PC-3 (cell line): ENCODE data around the gene CDH13. TPM values are rescaled to one million over a fixed set of nuclear protein-coding genes. Genes with fewer than 3 reads are reported as not detected.

ENCODE experiments used
- ATAC-seq: fragments of 200-7000 bp; cut with Tn5 transposase; 2 replicates; pipeline ENCODE4 v1.9.1; 2020; ENCODE audit warnings: mild to moderate bottlenecking, moderate library complexity
- BruUV-seq: library from RNA; stranded (reverse); fragments of 400-500 nt; replicated peaks from 2 replicates; lab custom pipeline; 2021; lab: Mats Ljungman, UMichigan
- CTCF ChIA-PET: fragments of 300-600 bp; sonication (Branson Sonifier 250); formaldehyde crosslinking; loops from one replicate; lab custom pipeline; 2022; ENCODE audit warnings: antibody characterized with exemption; lab: Charles Lee
- POLR2A ChIA-PET: fragments of 300-600 bp; sonication (Branson Sonifier 250); formaldehyde crosslinking; loops from one replicate; lab custom pipeline; 2022; ENCODE audit warnings: antibody characterized with exemption; ENCODE audit not compliant: unreplicated experiment; lab: Charles Lee
- DNase-seq: peaks from one replicate; pipeline ENCODE4 v3.0.0-alpha.2; 2015
- H2AFZ ChIP-seq: fragments of 300-600 bp; sonication (generic); 2 replicates; pipeline ENCODE4 v1.6.0; 2016; ENCODE audit warnings: antibody characterized with exemption, low read length
- H3F3A ChIP-seq: fragments of 300-600 bp; sonication (generic); one replicate; pipeline ENCODE4 v1.6.0; 2017; ENCODE audit warnings: antibody characterized with exemption, low read length, control low read depth, mild to moderate bottlenecking; ENCODE audit not compliant: unreplicated experiment
- H3K27ac ChIP-seq: fragments of 300-600 bp; sonication (generic); 2 replicates; pipeline ENCODE4 v1.5.1; 2016; ENCODE audit warnings: mild to moderate bottlenecking, low read length
- H3K27me3 ChIP-seq: fragments of 300-600 bp; sonication (generic); 2 replicates; pipeline ENCODE4 v1.6.1; 2016; ENCODE audit warnings: low read length, mixed read lengths
- H3K36me3 ChIP-seq: fragments of 300-600 bp; sonication (generic); 2 replicates; pipeline ENCODE4 v1.6.1; 2016; ENCODE audit warnings: low read depth, mixed run types, low read length, mixed read lengths
- H3K4me1 ChIP-seq: fragments of 300-600 bp; sonication (generic); 2 replicates; pipeline ENCODE4 v1.5.1; 2016; ENCODE audit warnings: low read length; ENCODE audit not compliant: insufficient read depth
- H3K4me2 ChIP-seq: fragments of 300-600 bp; sonication (generic); 2 replicates; pipeline ENCODE4 v1.6.0; 2016; ENCODE audit warnings: low read length
- H3K4me3 ChIP-seq: fragments of 300-600 bp; sonication (generic); 2 replicates; pipeline ENCODE4 v1.5.1; 2016; ENCODE audit warnings: mild to moderate bottlenecking, low read length, mixed read lengths
- H3K79me2 ChIP-seq: fragments of 300-600 bp; sonication (generic); 2 replicates; pipeline ENCODE4 v1.6.1; 2017; ENCODE audit warnings: low read length, mixed read lengths
- H3K9ac ChIP-seq: fragments of 300-600 bp; sonication (generic); 2 replicates; pipeline ENCODE4 v1.6.0; 2016; ENCODE audit warnings: mild to moderate bottlenecking, low read length
- H3K9me2 ChIP-seq: fragments of 300-600 bp; sonication (generic); replicated peaks from 2 replicates; pipeline ENCODE4 v1.6.1; 2016; ENCODE audit warnings: mixed run types, low read length, mixed read lengths
- H3K9me3 ChIP-seq: fragments of 300-600 bp; sonication (generic); 2 replicates; pipeline ENCODE4 v1.6.1; 2016; ENCODE audit warnings: low read length, mixed read lengths
- H4K20me1 ChIP-seq: fragments of 300-600 bp; sonication (generic); 2 replicates; pipeline ENCODE4 v1.6.1; 2016; ENCODE audit warnings: low read length, mixed read lengths
- CTCF ChIP-seq: fragments of 300-600 bp; sonication (generic); conservative IDR thresholded peaks from 2 replicates; pipeline ENCODE4 v1.5.1; 2017; ENCODE audit warnings: antibody characterized with exemption, low read depth, mild to moderate bottlenecking, low read length
- EZH2 ChIP-seq: fragments of 300-600 bp; sonication (generic); IDR thresholded peaks from one replicate; pipeline ENCODE4 v1.6.1; 2017; ENCODE audit warnings: antibody characterized with exemption, mild to moderate bottlenecking, low read length; ENCODE audit not compliant: unreplicated experiment
- EZH2phosphoT487 ChIP-seq: fragments of 300-600 bp; sonication (generic); IDR thresholded peaks from 2 replicates; pipeline ENCODE4 v1.6.1; 2018; ENCODE audit warnings: mild to moderate bottlenecking, antibody characterized with exemption, low read length, borderline replicate concordance
- intact Hi-C: fragments of 100-400 bp; cut with micrococcal nuclease; formaldehyde crosslinking; loops from 2 replicates; pipeline ENCODE4 v1.9.0; 2023
- total RNA-seq: library from RNA; depleted of rRNA; stranded (reverse); fragments of >200 nt; gene quantifications from 2 replicates; pipeline ENCODE4 v1.2.3, GENCODE V29; 2014

The CDH13 gene
- total RNA-seq, 1 experiment from 2014 or later: 0.36 TPM

DNA sequence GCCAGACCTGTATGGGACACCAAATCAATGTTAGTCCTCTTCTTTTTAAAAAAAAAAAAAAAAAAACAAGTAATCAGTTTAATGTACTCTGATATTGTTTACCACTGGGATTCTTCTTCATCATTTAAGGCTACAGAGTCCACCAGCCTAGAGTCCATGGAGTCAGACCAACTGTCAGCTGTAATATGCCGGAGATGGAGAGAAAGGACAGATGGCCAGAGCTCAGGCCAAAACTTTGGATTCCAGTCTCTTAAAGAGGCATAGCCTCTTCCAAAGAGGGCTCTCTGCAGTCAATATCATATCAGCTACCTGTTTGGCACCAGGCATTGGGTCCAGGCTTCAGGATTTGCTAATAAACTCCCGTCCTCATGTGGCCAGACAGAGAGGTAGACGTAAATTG lies 711.4 kb downstream of the CDH13 start:
- no peak overlapping the region for H3K4me2 ChIP-seq

DNA sequence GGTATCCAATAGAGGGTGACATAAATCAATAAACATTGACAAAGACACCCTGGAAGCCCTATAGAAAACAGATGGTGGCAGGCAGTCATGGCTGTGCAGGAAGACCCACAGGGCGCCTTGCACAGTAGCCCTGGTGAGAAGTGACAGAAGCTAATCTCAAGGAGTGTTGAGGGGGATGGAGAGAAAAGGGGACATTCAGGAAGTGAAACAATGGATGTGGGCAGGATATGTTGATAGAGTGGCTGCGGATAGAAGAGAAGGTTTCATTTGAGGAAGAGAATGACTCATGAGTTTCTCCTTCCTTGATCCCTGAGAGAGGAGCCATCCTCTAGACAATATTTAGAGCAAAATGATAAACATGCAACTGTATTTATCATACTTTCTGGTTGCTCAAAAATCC lies 712.2 kb downstream of the CDH13 start:
- intact Hi-C loops: no loop called here
- no peak overlapping the region for H3K9ac ChIP-seq
- TF ChIP-seq CTCF (no peak), EZH2 (no peak), EZH2phosphoT487 (no peak)
- no peaks in the 10 kb centered on the region for H4K20me1 ChIP-seq
- ChIA-PET POLR2A (no interaction called here), CTCF (no interaction called here)
- H3K9me3 ChIP-seq: no peaks in the 10 kb centered on the region
- H3K4me2 ChIP-seq: no peak overlapping the region
- no peak overlapping the region for H3K27ac ChIP-seq
- ATAC-seq: no peak
- H3K4me1 ChIP-seq: no peaks in the 10 kb centered on the region
- no TSS peak for BruUV-seq
- no peaks in the 10 kb centered on the region for H3K36me3 ChIP-seq
- H3K27me3 ChIP-seq: no peaks in the 10 kb centered on the region
- no peaks in the 10 kb centered on the region for H3K79me2 ChIP-seq
- no peak overlapping the region for H3K4me3 ChIP-seq
- no peak overlapping the region for H2AFZ ChIP-seq
- H3F3A ChIP-seq: no peaks in the 10 kb centered on the region
- no peak for DNase-seq
- no peaks in the 10 kb centered on the region for H3K9me2 ChIP-seq

More for the DNA sequence above, 711.4 kb downstream of the CDH13 start:
- H3K9ac ChIP-seq: no peak overlapping the region
- H3K9me3 ChIP-seq: no peaks in the 10 kb centered on the region
- no peaks in the 10 kb centered on the region for H3K9me2 ChIP-seq
- TF ChIP-seq CTCF: no peak
- no peak for TF ChIP-seq EZH2
- no peak for TF ChIP-seq EZH2phosphoT487
- H3F3A ChIP-seq: no peaks in the 10 kb centered on the region
- 0 out of 2 replicates have a peak, but pooled peaks cover 3% of the 10 kb centered on the region for H3K27me3 ChIP-seq
- POLR2A ChIA-PET: no interaction called here
- ATAC-seq: no peak
- H3K4me1 ChIP-seq: no peaks in the 10 kb centered on the region
- intact Hi-C loops: no loop called here
- no peak overlapping the region for H2AFZ ChIP-seq
- no peak overlapping the region for H3K27ac ChIP-seq
- DNase-seq: no peak
- no peaks in the 10 kb centered on the region for H4K20me1 ChIP-seq
- no peak overlapping the region for H3K4me3 ChIP-seq
- CTCF ChIA-PET: interaction anchor here (0.7 kb wide), 1 partner anchor 1101 kb away, joined by 11 read pairs; no protein-coding TSS in a partner anchor
- no TSS peak for BruUV-seq
- H3K36me3 ChIP-seq: no peaks in the 10 kb centered on the region
- H3K79me2 ChIP-seq: no peaks in the 10 kb centered on the region

GRCh38 chr16:83343935-83344366 lies 717.2 kb downstream of the CDH13 start:
- H3K9me3 ChIP-seq: no peaks in the 10 kb centered on the region
- CTCF ChIA-PET: no interaction called here
- H3K9me2 ChIP-seq: no peaks in the 10 kb centered on the region
- H3K36me3 ChIP-seq: no peaks in the 10 kb centered on the region
- no peaks in the 10 kb centered on the region for H3K79me2 ChIP-seq
- DNase-seq (peak; percentile 37), ATAC-seq (no peak)
- H3K9ac ChIP-seq: no peak overlapping the region
- H4K20me1 ChIP-seq: no peaks in the 10 kb centered on the region
- H2AFZ ChIP-seq: no peak overlapping the region
- H3F3A ChIP-seq: no peaks in the 10 kb centered on the region
- H3K27ac ChIP-seq: no peak overlapping the region
- BruUV-seq: no TSS peak
- no peak overlapping the region for H3K4me3 ChIP-seq
- no peak overlapping the region for H3K4me2 ChIP-seq
- intact Hi-C loops: no loop called here
- POLR2A ChIA-PET: no interaction called here
- no peak for TF ChIP-seq CTCF
- no peak for TF ChIP-seq EZH2phosphoT487
- no peak for TF ChIP-seq EZH2
- H3K4me1 ChIP-seq: no peaks in the 10 kb centered on the region
- H3K27me3 ChIP-seq: peaks cover 17% of the 10 kb centered on the region
